Fibroblast of pulmonary artery (primary cell): ENCODE data around the gene CHN1.

Source experiments
- DNase-seq: peaks from one replicate; pipeline ENCODE4 v3.0.0-alpha.2; 2010; ENCODE audit warnings: low read depth
- H3K4me3 ChIP-seq: replicated peaks from 2 replicates; pipeline ENCODE4 v1.5.1; 2011; ENCODE audit warnings: low read depth, mild to moderate bottlenecking, control low read depth, low read length, moderate library complexity
- TF ChIP-seq, protein P1 (sequence below): IDR thresholded peaks from 2 replicates; pipeline ENCODE4 v1.5.1; 2011; ENCODE audit warnings: mild to moderate bottlenecking, control low read depth, low read length, inconsistent platforms; ENCODE audit errors: missing control alignments

The CHN1 gene

GRCh38 chr2:175002547-175003274 is 2.5 kb downstream of the CHN1 start:
- DNase-seq, result no peak
- TF ChIP-seq, protein P1, sequence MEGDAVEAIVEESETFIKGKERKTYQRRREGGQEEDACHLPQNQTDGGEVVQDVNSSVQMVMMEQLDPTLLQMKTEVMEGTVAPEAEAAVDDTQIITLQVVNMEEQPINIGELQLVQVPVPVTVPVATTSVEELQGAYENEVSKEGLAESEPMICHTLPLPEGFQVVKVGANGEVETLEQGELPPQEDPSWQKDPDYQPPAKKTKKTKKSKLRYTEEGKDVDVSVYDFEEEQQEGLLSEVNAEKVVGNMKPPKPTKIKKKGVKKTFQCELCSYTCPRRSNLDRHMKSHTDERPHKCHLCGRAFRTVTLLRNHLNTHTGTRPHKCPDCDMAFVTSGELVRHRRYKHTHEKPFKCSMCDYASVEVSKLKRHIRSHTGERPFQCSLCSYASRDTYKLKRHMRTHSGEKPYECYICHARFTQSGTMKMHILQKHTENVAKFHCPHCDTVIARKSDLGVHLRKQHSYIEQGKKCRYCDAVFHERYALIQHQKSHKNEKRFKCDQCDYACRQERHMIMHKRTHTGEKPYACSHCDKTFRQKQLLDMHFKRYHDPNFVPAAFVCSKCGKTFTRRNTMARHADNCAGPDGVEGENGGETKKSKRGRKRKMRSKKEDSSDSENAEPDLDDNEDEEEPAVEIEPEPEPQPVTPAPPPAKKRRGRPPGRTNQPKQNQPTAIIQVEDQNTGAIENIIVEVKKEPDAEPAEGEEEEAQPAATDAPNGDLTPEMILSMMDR, result no peak
- no peak overlapping the region for H3K4me3 ChIP-seq

- H3K4me3 ChIP-seq, result no peak overlapping the region
- DNase-seq, result no peak
- TF ChIP-seq, protein P1, result no peak
Measured at GRCh38 chr2:175001566-175001965, 3.6 kb downstream of the CHN1 start.

- DNase-seq, result peak; percentile 15
- TF ChIP-seq, protein P1, result no peak
- no peak overlapping the region for H3K4me3 ChIP-seq
Measured at GRCh38 chr2:174997110-174997509, 8.1 kb downstream of the CHN1 start.

DNA sequence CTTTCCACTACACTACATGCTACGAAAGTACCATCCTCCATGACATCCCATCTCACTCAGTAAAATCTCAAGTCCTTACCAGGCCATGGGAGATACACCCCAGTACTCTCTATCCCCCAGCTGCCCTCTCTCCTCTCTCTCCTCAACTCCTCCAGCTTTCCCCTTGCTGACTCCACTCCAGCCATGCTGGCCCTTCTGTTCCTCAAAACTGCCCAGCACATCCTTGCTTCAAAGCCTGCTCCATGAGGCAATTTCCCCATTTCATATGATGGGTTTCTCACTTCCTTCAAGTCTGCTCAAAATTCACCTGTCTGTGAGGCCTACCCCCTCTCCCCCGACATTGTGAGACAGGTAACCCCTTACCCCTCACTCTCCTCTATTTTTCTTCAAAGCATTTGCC is 8.6 kb downstream of the CHN1 start:
- H3K4me3 ChIP-seq, result no peak overlapping the region
- TF ChIP-seq, protein P1, result no peak
- no peak for DNase-seq

- no peak overlapping the region for H3K4me3 ChIP-seq
- no peak for DNase-seq
- TF ChIP-seq, protein P1, result no peak
Measured at GRCh38 chr2:174994381-174994780, 10.8 kb downstream of the CHN1 start.

GRCh38 chr2:174992886-174993285 is 12.3 kb downstream of the CHN1 start:
- TF ChIP-seq, protein P1, result no peak
- no peak for DNase-seq
- no peak overlapping the region for H3K4me3 ChIP-seq

DNA sequence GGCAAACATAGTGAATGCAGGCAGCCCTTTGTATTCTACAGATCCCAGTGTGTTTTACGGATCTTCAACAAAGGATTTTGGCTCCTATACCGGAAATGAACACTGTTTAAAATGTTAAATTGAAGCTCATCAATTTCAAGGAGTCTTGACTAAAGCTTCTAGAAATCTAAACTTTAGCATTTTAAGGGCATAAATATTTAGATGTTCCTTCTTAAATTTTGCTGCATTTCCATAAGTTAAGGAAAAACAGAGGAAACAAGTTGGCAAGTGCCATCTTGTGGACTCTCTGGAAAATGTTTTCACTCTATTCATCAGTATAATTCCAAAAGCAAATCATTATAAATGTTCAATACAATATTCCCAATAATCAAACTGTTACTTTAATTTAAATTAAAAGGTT is 19.6 kb downstream of the CHN1 start:
- TF ChIP-seq, protein P1, result peak; percentile 65
- no peak overlapping the region for H3K4me3 ChIP-seq
- DNase-seq, result peak; percentile 62
